Measurements from ENCODE around the gene TUB.

The TUB gene

GRCh38 chr11:8067929-8068575 lies 13.0 kb upstream of the TUB start:
- no peaks in the 10 kb centered on the region for H3K9me3 Mint-ChIP-seq
- no peak for TF ChIP-seq CTCF (IDR thresholded peaks at IDR 0.05; ENCODE audit: unreplicated experiment in 3 of 3)
- peaks cover 57% of the 10 kb centered on the region for H3K4me1 Mint-ChIP-seq
- H3K4me3 Mint-ChIP-seq, result no peak overlapping the region
- peak overlapping the region; percentile 88 to 91 (median 89) for H3K27ac Mint-ChIP-seq
- H3K27me3 Mint-ChIP-seq (ENCODE audit: low read depth), result peaks cover 40% of the 10 kb centered on the region
- no peaks in the 10 kb centered on the region for H3K36me3 Mint-ChIP-seq (ENCODE audit: low read depth)

GRCh38 chr11:8068605-8069221 lies 12.3 kb upstream of the TUB start:
- TF ChIP-seq CTCF (IDR thresholded peaks at IDR 0.05; ENCODE audit: unreplicated experiment in 3 of 3), result no peak
- H3K4me1 Mint-ChIP-seq, result peaks cover 50% of the 10 kb centered on the region
- no peaks in the 10 kb centered on the region for H3K9me3 Mint-ChIP-seq
- H3K36me3 Mint-ChIP-seq (ENCODE audit: low read depth), result no peaks in the 10 kb centered on the region
- H3K27me3 Mint-ChIP-seq (ENCODE audit: low read depth), result peaks cover 47% of the 10 kb centered on the region
- peak overlapping the region; percentile 88 to 91 (median 89) for H3K27ac Mint-ChIP-seq
- peak overlapping the region; percentile 1 to 30 (median 29) for H3K4me3 Mint-ChIP-seq

GRCh38 chr11:8069771-8070170 lies 11.2 kb upstream of the TUB start:
- Mint-ChIP-seq H3K9me3 (no peaks in the 10 kb centered on the region), H3K27me3 (ENCODE audit: low read depth) (peaks cover 48% of the 10 kb centered on the region), H3K36me3 (ENCODE audit: low read depth) (no peaks in the 10 kb centered on the region), H3K4me1 (peaks cover 42% of the 10 kb centered on the region), H3K27ac (peak overlapping the region; percentile 88 to 91 (median 89)), H3K4me3 (no peak overlapping the region)
- TF ChIP-seq CTCF (IDR thresholded peaks at IDR 0.05; ENCODE audit: unreplicated experiment in 3 of 3), result no peak

- Mint-ChIP-seq H3K27ac (peak overlapping the region; percentile 46 to 78 (median 56)), H3K9me3 (no peaks in the 10 kb centered on the region), H3K4me3 (peak overlapping the region in 1 of 3 experiments; percentile 17), H3K27me3 (ENCODE audit: low read depth) (peaks cover 46% of the 10 kb centered on the region), H3K36me3 (ENCODE audit: low read depth) (no peaks in the 10 kb centered on the region), H3K4me1 (peaks cover 40% of the 10 kb centered on the region)
- TF ChIP-seq CTCF (IDR thresholded peaks at IDR 0.05; ENCODE audit: unreplicated experiment in 3 of 3), result peak; percentile 47 to 63 (median 50)
Observed at GRCh38 chr11:8070417-8071115, 10.4 kb upstream of the TUB start.

- H3K4me3 Mint-ChIP-seq, result no peak overlapping the region
- TF ChIP-seq CTCF (IDR thresholded peaks at IDR 0.05; ENCODE audit: unreplicated experiment in 3 of 3), result no peak
- no peaks in the 10 kb centered on the region for H3K36me3 Mint-ChIP-seq (ENCODE audit: low read depth)
- no peak overlapping the region for H3K27ac Mint-ChIP-seq
- no peaks in the 10 kb centered on the region for H3K9me3 Mint-ChIP-seq
- H3K27me3 Mint-ChIP-seq (ENCODE audit: low read depth), result peaks cover 45% of the 10 kb centered on the region
- peaks cover 37% of the 10 kb centered on the region for H3K4me1 Mint-ChIP-seq
Observed at GRCh38 chr11:8071616-8072581, 9.1 kb upstream of the TUB start.

Measured in nephron (organoid).